ENCODE results near the gene SRRM1. TPM values are rescaled to one million over a fixed set of nuclear protein-coding genes. Genes with fewer than 3 reads are reported as not detected.
A peak's percentile ranks its signal among the peaks of the same experiment; 100 is the strongest.

SRRM1 gene
- total and polyA plus RNA-seq, 9 of the 15 experiments (the other 6 are each of a cell fraction or from before 2014, with no cell fraction given) = 54.5 to 268 (median 115) TPM

DNA sequence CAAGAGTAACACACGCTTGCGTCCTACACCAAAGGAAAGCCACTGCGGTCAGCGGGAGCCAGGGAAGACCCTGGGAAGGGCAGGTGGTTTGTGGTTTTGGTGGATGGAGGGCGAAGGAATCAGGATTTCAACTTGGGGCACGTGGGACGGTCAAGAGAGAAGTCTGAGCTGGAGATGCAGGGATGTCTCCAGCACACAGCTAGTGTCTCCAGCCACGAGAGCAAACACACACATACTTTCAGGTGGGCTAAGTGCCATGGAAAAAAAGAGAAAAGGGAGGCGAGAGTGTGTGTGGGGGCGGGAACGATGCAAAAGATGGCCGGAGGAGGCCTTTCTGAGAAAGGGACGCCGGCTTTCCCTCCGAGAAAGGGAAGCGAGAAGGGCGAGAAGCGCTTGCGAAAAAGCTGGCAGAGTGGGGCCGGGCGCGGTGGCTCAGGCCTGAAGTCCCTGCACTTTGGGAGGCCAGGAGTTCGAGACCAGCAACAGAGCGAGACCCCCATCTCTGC is 1.4 kb upstream of the SRRM1 start:
- peak overlapping the region; percentile 41; the same call in 2 of the 3 replicates for H3K27ac ChIP-seq (ENCODE audit: extremely low read depth, low read depth, low read length)
- CTCF ChIA-PET (ENCODE audit: low intra/inter-chr PET ratio) = interaction anchor here (0.7 kb wide), 1 partner anchor 459 kb away, joined by 5 read pairs; no protein-coding TSS in a partner anchor
- H3K4me3 ChIP-seq = peak overlapping the region; percentile 96
- POLR2A ChIA-PET = interaction anchor here (0.6 to 1.4 kb wide), 13 partner anchors 8 to 302 kb away, joined by 3 to 13 read pairs (median 3); partner anchors contain the start of gene NIPAL3
- peak overlapping the region; percentile 94 to 97 for H3K9ac ChIP-seq (ENCODE audit: insufficient read depth in 1 of 2, low read depth in 2 of 2, low read length in 2 of 2)
- ATAC-seq (no peak), DNase-seq (ENCODE audit: extremely low read depth in 1 of 4, low spot score in 3 of 4) (peak; percentile 35 to 61 (median 44)), FAIRE-seq (no peak)
- H3K9me1 ChIP-seq (ENCODE audit: control insufficient read depth, insufficient read depth, low read length) = no peaks in the 10 kb centered on the region
- WGBS (ENCODE audit: insufficient coverage, low coverage, missing lambda C conversion rate) = 17% methylated on average over 23 of the region's 24 CpGs
- H3K4me2 ChIP-seq (ENCODE audit: insufficient read depth, low read length) = peak overlapping the region; percentile 99
- in situ Hi-C loops (cut with MboI) (no loop called here), intact Hi-C loops (cut with micrococcal nuclease) (loop anchor here (5.0 kb wide), 1 partner anchor 106 kb away; the partner anchor contains the start of gene CLIC4)
- H3K27me3 ChIP-seq (ENCODE audit: control insufficient read depth in 2 of 2, insufficient read depth in 2 of 2, low read length in 2 of 2) = peaks cover 2 to 6% of the 10 kb centered on the region in 2 experiments; a peak in 2 of 5 replicates
- H3K4me1 ChIP-seq (replicated peaks in 1 of 2; ENCODE audit: control insufficient read depth in 2 of 2, insufficient read depth in 2 of 2, low read length in 2 of 2) = peaks cover 19% of the 10 kb centered on the region in 2 experiments
- peaks cover 21% of the 10 kb centered on the region for H4K20me1 ChIP-seq (replicated peaks; ENCODE audit: control insufficient read depth, insufficient read depth, low read length)
- H2AFZ ChIP-seq (ENCODE audit: low read depth, low read length) = peak overlapping the region; percentile 71
- H3K9me3 ChIP-seq (replicated peaks; ENCODE audit: control insufficient read depth, insufficient read depth, low read depth, low read length) = no peaks in the 10 kb centered on the region
- H3K79me2 ChIP-seq (ENCODE audit: control insufficient read depth, insufficient read depth, low read length) = peaks cover 47% of the 10 kb centered on the region
- H3K36me3 ChIP-seq (ENCODE audit: control insufficient read depth, insufficient read depth, low read length) = peaks cover 27% of the 10 kb centered on the region
- BruUV-seq (replicated peaks) = no TSS peak
- TF ChIP-seq POLR2AphosphoS2 (IDR thresholded peaks at IDR 0.05; ENCODE audit: low read length) (peak; percentile 49; the same call in 1 of the 2 replicates), ZKSCAN1 (IDR thresholded peaks at IDR 0.05; ENCODE audit: low read depth, low read length) (0 out of 2 replicates have a peak, but pooled peaks have one; percentile 14), MIER1 (IDR thresholded peaks at IDR 0.05; ENCODE audit: low read depth) (no peak), TAF1 (IDR thresholded peaks at IDR 0.05; ENCODE audit: control insufficient read depth, extremely low read depth, insufficient read depth, low read length, severe bottlenecking) (peak; percentile 19), GABPB1 (CRISPR knock-in tag; IDR thresholded peaks at IDR 0.05) (peak; percentile 35; the same call in 1 of the 2 replicates), NFRKB (IDR thresholded peaks at IDR 0.05; ENCODE audit: low read depth) (peak; percentile 67), EGR1 (conservative IDR thresholded peaks at IDR 0.05) (peak; percentile 81), HDGF (IDR thresholded peaks at IDR 0.05) (0 out of 2 replicates have a peak, but pooled peaks have one; percentile 26), DPF2 (IDR thresholded peaks at IDR 0.05) (0 out of 2 replicates have a peak, but pooled peaks have one; percentile 25), FOXK2 (conservative IDR thresholded peaks at IDR 0.05 in 1 of 2, IDR thresholded peaks at IDR 0.05 in 1 of 2; ENCODE audit: low read depth in 2 of 2) (0 out of 4 replicates have a peak, but pooled peaks of 1 of the 2 experiments have one; percentile 11), SIN3A (IDR thresholded peaks at IDR 0.05; ENCODE audit: borderline replicate concordance in 2 of 2, control insufficient read depth in 1 of 2, low read depth in 2 of 2, low read length in 2 of 2) (no peak), YY1 (IDR thresholded peaks at IDR 0.05; ENCODE audit: borderline replicate concordance in 1 of 3, control insufficient read depth in 1 of 3, extremely low read depth in 1 of 3, insufficient read depth in 3 of 3, insufficient read length in 1 of 3, insufficient replicate concordance in 2 of 3, low read depth in 1 of 3, low read length in 2 of 3) (peak in 2 of 3 experiments; percentile 63 to 87), KAT7 (CRISPR knock-in tag; IDR thresholded peaks at IDR 0.05; ENCODE audit: borderline replicate concordance) (0 out of 2 replicates have a peak, but pooled peaks have one; percentile 17), ZBTB1 (CRISPR knock-in tag; IDR thresholded peaks at IDR 0.05; ENCODE audit: borderline replicate concordance, low read depth) (0 out of 2 replicates have a peak, but pooled peaks have one; percentile 41), GABPA (tag; conservative IDR thresholded peaks at IDR 0.05; ENCODE audit: low read depth) (no peak)
- TF ChIP-seq, protein P1, sequence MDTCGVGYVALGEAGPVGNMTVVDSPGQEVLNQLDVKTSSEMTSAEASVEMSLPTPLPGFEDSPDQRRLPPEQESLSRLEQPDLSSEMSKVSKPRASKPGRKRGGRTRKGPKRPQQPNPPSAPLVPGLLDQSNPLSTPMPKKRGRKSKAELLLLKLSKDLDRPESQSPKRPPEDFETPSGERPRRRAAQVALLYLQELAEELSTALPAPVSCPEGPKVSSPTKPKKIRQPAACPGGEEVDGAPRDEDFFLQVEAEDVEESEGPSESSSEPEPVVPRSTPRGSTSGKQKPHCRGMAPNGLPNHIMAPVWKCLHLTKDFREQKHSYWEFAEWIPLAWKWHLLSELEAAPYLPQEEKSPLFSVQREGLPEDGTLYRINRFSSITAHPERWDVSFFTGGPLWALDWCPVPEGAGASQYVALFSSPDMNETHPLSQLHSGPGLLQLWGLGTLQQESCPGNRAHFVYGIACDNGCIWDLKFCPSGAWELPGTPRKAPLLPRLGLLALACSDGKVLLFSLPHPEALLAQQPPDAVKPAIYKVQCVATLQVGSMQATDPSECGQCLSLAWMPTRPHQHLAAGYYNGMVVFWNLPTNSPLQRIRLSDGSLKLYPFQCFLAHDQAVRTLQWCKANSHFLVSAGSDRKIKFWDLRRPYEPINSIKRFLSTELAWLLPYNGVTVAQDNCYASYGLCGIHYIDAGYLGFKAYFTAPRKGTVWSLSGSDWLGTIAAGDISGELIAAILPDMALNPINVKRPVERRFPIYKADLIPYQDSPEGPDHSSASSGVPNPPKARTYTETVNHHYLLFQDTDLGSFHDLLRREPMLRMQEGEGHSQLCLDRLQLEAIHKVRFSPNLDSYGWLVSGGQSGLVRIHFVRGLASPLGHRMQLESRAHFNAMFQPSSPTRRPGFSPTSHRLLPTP (IDR thresholded peaks at IDR 0.05; ENCODE audit: borderline replicate concordance, extremely low read depth, insufficient read length) = peak; percentile 25
